HepG2 (cell line): ENCODE measurements around the gene PEX5L. TPM values are rescaled to one million over a fixed set of nuclear protein-coding genes. Genes with fewer than 3 reads are reported as not detected.

Experiments
- ATAC-seq: fragments of 200-7000 bp; cut with Tn5 transposase; 3 replicates; pipeline ENCODE4 v1.9.1; 2020; ENCODE audit warnings: mild to moderate bottlenecking, moderate library complexity
- BruUV-seq: library from RNA; stranded (reverse); fragments of 400-500 nt; replicated peaks from 2 replicates; lab custom pipeline; 2021; lab: Mats Ljungman, UMichigan
- CTCF ChIA-PET: fragments of 300-600 bp; formaldehyde crosslinking; extraction: SDS; loops from one replicate; lab custom pipeline; 2021; ENCODE audit warnings: low total read pairs, inconsistent platforms, low intra/inter-chr PET ratio; lab: Yijun Ruan, JAX
- POLR2A ChIA-PET: fragments of 350-600 bp; sonication (Branson Sonifier 250); formaldehyde crosslinking; loops from one replicate; lab custom pipeline; 2020; ENCODE audit warnings: antibody characterized with exemption, inconsistent platforms; lab: Yijun Ruan, JAX
- DNase-seq: peaks from one replicate; pipeline ENCODE4 v3.0.0-alpha.2; 2015; ENCODE audit warnings: low spot score
- FAIRE-seq: peaks from 3 replicates; lab custom pipeline; 2011; peaks lifted over from hg19 to GRCh38; lab: Jason Lieb, UNC
- H2AFZ ChIP-seq: one replicate; pipeline ENCODE4 v1.6.1; 2011; ENCODE audit warnings: low read length, inconsistent platforms
- H3K27ac ChIP-seq: fragments of 300-600 bp; 3 replicates; pipeline ENCODE4 v1.8.0; 2011; ENCODE audit warnings: mixed run types, mild to moderate bottlenecking, mixed read lengths, low read length, inconsistent platforms; ENCODE audit not compliant: insufficient read depth; ENCODE audit errors: extremely low read length
- H3K27me3 ChIP-seq, 2 experiments: fragments of 200-600 bp in 1 of 2; 2 replicates in 1 of 2; 3 replicates in 1 of 2; pipeline versions ENCODE4 v1.6.0 to v1.8.0; 2011; ENCODE audit warnings: low read length in 2 of 2, mild to moderate bottlenecking in 2 of 2, moderate library complexity in 2 of 2, inconsistent platforms in 1 of 2; ENCODE audit not compliant: insufficient read depth in 2 of 2, control insufficient read depth in 1 of 2
- H3K36me3 ChIP-seq, 2 experiments: fragments of 200-600 bp in 1 of 2; replicated peaks in 1 of 2; 2 replicates in 1 of 2; 3 replicates in 1 of 2; pipeline versions ENCODE4 v1.5.1 to v1.8.0; 2011; ENCODE audit warnings: low read length in 2 of 2, inconsistent platforms in 1 of 2; ENCODE audit not compliant: insufficient read depth in 2 of 2, control insufficient read depth in 1 of 2
- H3K4me1 ChIP-seq: 2 replicates; pipeline ENCODE4 v1.5.1; 2012; ENCODE audit warnings: low read length, inconsistent platforms; ENCODE audit not compliant: insufficient read depth
- H3K4me2 ChIP-seq: 2 replicates; pipeline ENCODE4 v1.6.0; 2011; ENCODE audit warnings: low read depth, low read length, inconsistent platforms
- H3K4me3 ChIP-seq, 3 experiments: fragments of 200-600 bp in 1 of 3; sonication (generic), shearing (Covaris generic) in 1 of 3; replicated peaks in 1 of 3; 2 replicates each; pipeline ENCODE4 v1.5.1; 2011 to 2016; ENCODE audit warnings: low read length in 3 of 3, inconsistent platforms in 2 of 3, low read depth in 2 of 3, mild to moderate bottlenecking in 2 of 3, control low read depth in 1 of 3, mixed read lengths in 1 of 3; ENCODE audit not compliant: insufficient read depth in 1 of 3
- H3K79me2 ChIP-seq: one replicate; pipeline ENCODE4 v1.6.1; 2011; ENCODE audit warnings: low read length, inconsistent platforms; ENCODE audit not compliant: insufficient read depth
- H3K9ac ChIP-seq: 2 replicates; pipeline ENCODE4 v1.6.0; 2011; ENCODE audit warnings: mild to moderate bottlenecking, low read depth, low read length, inconsistent platforms; ENCODE audit not compliant: insufficient read depth
- H3K9me3 ChIP-seq: 2 replicates; pipeline ENCODE4 v1.5.1; 2012; ENCODE audit warnings: mild to moderate bottlenecking, low read length
- H4K20me1 ChIP-seq: 2 replicates; pipeline ENCODE4 v1.6.0; 2011; ENCODE audit warnings: inconsistent platforms, mild to moderate bottlenecking, low read length, moderate library complexity; ENCODE audit not compliant: insufficient read depth
- CBX5 ChIP-seq: sonication (generic); formaldehyde crosslinking; IDR thresholded peaks from 2 replicates; pipeline ENCODE4 v1.4.0; 2020; ENCODE audit warnings: missing genetic modification reagents, borderline replicate concordance
- EED ChIP-seq: sonication (generic); formaldehyde crosslinking; IDR thresholded peaks from 2 replicates; pipeline ENCODE4 v1.5.0; 2020; ENCODE audit warnings: mild to moderate bottlenecking, missing genetic modification reagents
- GABPA ChIP-seq, 2 experiments: IDR thresholded peaks; 2 replicates each; pipeline ENCODE4 v1.6.1; 2011 to 2016; ENCODE audit warnings: low read depth in 2 of 2, low read length in 1 of 2, missing biosample characterization in 1 of 2, missing genetic modification characterization in 1 of 2
- KDM2A ChIP-seq: sonication (generic); formaldehyde crosslinking; IDR thresholded peaks from 2 replicates; pipeline ENCODE4 v1.4.0; 2020; ENCODE audit warnings: low read depth, missing genetic modification reagents, borderline replicate concordance
- MYNN ChIP-seq: sonication (generic); formaldehyde crosslinking; IDR thresholded peaks from 2 replicates; pipeline ENCODE4 v1.4.0; 2020; ENCODE audit warnings: mild to moderate bottlenecking, low read depth, missing genetic modification reagents
- NFATC3 ChIP-seq: sonication (generic); formaldehyde crosslinking; IDR thresholded peaks from 2 replicates; pipeline ENCODE4 v1.5.1; 2020; ENCODE audit warnings: mild to moderate bottlenecking, missing genetic modification reagents
- PLSCR1 ChIP-seq: sonication (generic); formaldehyde crosslinking; IDR thresholded peaks from 2 replicates; pipeline ENCODE4 v1.5.0; 2020; ENCODE audit warnings: missing genetic modification reagents, mild to moderate bottlenecking, borderline replicate concordance
- RFX1 ChIP-seq: fragments of 450-650 bp; IDR thresholded peaks from 2 replicates; pipeline ENCODE4 v1.6.1; 2017
- SOX13 ChIP-seq, 3 experiments: fragments of 450-650 bp in 1 of 3; sonication (generic) in 1 of 3; formaldehyde crosslinking in 1 of 3; IDR thresholded peaks in 2 of 3; conservative IDR thresholded peaks in 1 of 3; 2 replicates each; pipeline versions ENCODE4 v1.5.0 to v1.6.1; 2016 to 2020; ENCODE audit warnings: antibody characterized with exemption in 1 of 3, mild to moderate bottlenecking in 1 of 3, missing compliant biosample characterization in 1 of 3, missing genetic modification reagents in 1 of 3, moderate library complexity in 1 of 3
- ZNF329 ChIP-seq: sonication (generic); formaldehyde crosslinking; IDR thresholded peaks from 2 replicates; pipeline ENCODE4 v1.9.0; 2021; ENCODE audit warnings: low read depth, mild to moderate bottlenecking, missing genetic modification reagents
- ZNF549 ChIP-seq: sonication (generic); formaldehyde crosslinking; IDR thresholded peaks from 2 replicates; pipeline ENCODE4 v1.5.0; 2020; ENCODE audit warnings: missing genetic modification reagents
- ZSCAN20 ChIP-seq: sonication (generic); formaldehyde crosslinking; IDR thresholded peaks from 2 replicates; pipeline ENCODE4 v1.4.0; 2020; ENCODE audit warnings: missing genetic modification reagents, mild to moderate bottlenecking, borderline replicate concordance
- WGBS: methylation state at CpG from one replicate; pipeline ENCODE4 v1.1.6; 2017; ENCODE audit warnings: low lambda C conversion rate; 5-methylcytosine and 5-hydroxymethylcytosine counted together
- in situ Hi-C: cut with HindIII; loops from 2 replicates; pipeline ENCODE4 v1.10.0; 2017; ENCODE audit warnings: low pct_unique_long_range_greater_than_20kb; ENCODE audit not compliant: extremely low pct_ligation_motif_present
- intact Hi-C: fragments of 100-400 bp; cut with micrococcal nuclease; formaldehyde crosslinking; loops from one replicate; pipeline ENCODE4 v1.10.0; 2022; ENCODE audit not compliant: unreplicated experiment
- polyA plus RNA-seq, 8 experiments: library from polyadenylated mRNA; depleted of rRNA in 3 of 8; stranded (reverse) in 7 of 8; unstranded in 1 of 8; fragments of >200 nt; fragmentation: Illumina TruSeq in 4 of 8; extraction: Trizol in 4 of 8; gene quantifications; 2 replicates each; pipeline versions ENCODE4 v1.2.1 to v1.2.3, GENCODE V29; 2011 to 2016; ENCODE audit warnings: low read depth in 4 of 8, missing spikeins in 1 of 8, mixed read lengths in 1 of 8; ENCODE audit not compliant: insufficient read depth in 1 of 8
- total RNA-seq, 5 experiments: library from RNA; depleted of rRNA; stranded (reverse); fragments of >200 nt; fragmentation: Illumina TruSeq; extraction: Trizol; gene quantifications; 2 replicates each; pipeline ENCODE4 v1.2.3, GENCODE V29; 2016; ENCODE audit warnings: low read depth in 1 of 5
- TF ChIP-seq, protein P1 (sequence below): IDR thresholded peaks from 2 replicates; pipeline ENCODE4 v1.6.1; 2016; ENCODE audit warnings: missing genetic modification reagents, missing compliant biosample characterization

PEX5L gene
- total and polyA plus RNA-seq, 2 of the 13 experiments (the other 11 are each of a cell fraction or from before 2014, with no cell fraction given) = not detected

- no peak for TF ChIP-seq ZSCAN20 (CRISPR knock-in tag)
- no peak for TF ChIP-seq SOX13 (IDR thresholded peaks at IDR 0.05)
- TF ChIP-seq SOX13 (CRISPR knock-in tag; conservative IDR thresholded peaks at IDR 0.05 in 1 of 2, IDR thresholded peaks at IDR 0.05 in 1 of 2) = no peak
- TF ChIP-seq ZNF329 (CRISPR knock-in tag) = no peak
- TF ChIP-seq, protein P1, sequence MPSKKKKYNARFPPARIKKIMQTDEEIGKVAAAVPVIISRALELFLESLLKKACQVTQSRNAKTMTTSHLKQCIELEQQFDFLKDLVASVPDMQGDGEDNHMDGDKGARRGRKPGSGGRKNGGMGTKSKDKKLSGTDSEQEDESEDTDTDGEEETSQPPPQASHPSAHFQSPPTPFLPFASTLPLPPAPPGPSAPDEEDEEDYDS (CRISPR knock-in tag) = no peak
- no peak for TF ChIP-seq EED (CRISPR knock-in tag)
- TF ChIP-seq CBX5 (CRISPR knock-in tag) = no peak
These were observed 134.7 kb downstream of the PEX5L start (continued) for GRCh38 chr3:179902061-179902460.

DNA sequence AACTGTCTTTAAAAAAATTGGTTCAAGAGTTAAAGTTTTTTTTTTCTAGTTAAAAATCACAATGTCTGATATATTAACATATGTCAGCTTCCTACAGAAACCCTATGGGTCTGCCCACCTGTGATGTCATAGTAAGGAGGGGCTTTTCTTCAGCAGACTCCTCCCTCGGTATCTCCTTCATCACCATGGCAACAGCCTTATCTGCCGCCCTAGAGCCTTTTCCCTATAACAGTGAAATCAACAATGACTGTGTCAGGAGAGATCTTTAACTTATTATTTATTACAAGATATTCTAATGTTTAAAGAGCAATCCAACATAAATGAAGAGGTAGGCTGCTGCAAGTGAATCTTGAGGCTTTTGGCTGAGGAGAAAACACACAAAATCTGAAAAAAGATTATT, 138.7 kb downstream of the PEX5L start:
- no peak for TF ChIP-seq MYNN (CRISPR knock-in tag)
- TF ChIP-seq NFATC3 = no peak
- peak; percentile 18; the same call in 1 of the 2 replicates for TF ChIP-seq RFX1
- no peak for TF ChIP-seq GABPA (IDR thresholded peaks at IDR 0.05; ENCODE audit: low read depth, low read length)
- no peak for TF ChIP-seq GABPA (CRISPR knock-in tag; IDR thresholded peaks at IDR 0.05; ENCODE audit: low read depth)
- TF ChIP-seq PLSCR1 (CRISPR knock-in tag) = no peak
- TF ChIP-seq ZNF549 (CRISPR knock-in tag) = no peak
- TF ChIP-seq KDM2A (CRISPR knock-in tag) = no peak
- H3K9ac ChIP-seq = no peak overlapping the region
- in situ Hi-C loops (no loop called here), intact Hi-C loops (no loop called here)
- no peaks in the 10 kb centered on the region for H3K9me3 ChIP-seq
- no peaks in the 10 kb centered on the region for H3K27me3 ChIP-seq
- no peak overlapping the region for H3K4me3 ChIP-seq
- no peaks in the 10 kb centered on the region for H4K20me1 ChIP-seq
- no peak overlapping the region for H3K27ac ChIP-seq
- CTCF ChIA-PET = no interaction called here
- FAIRE-seq (no peak), ATAC-seq (no peak), DNase-seq (peak; percentile 23)
- H3K36me3 ChIP-seq = no peaks in the 10 kb centered on the region
- WGBS = 0% methylated on average over 2 of the region's 2 CpGs
- H3K4me2 ChIP-seq = no peak overlapping the region
- H3K79me2 ChIP-seq = no peaks in the 10 kb centered on the region
- BruUV-seq = no TSS peak
- POLR2A ChIA-PET = no interaction called here
- no peaks in the 10 kb centered on the region for H3K4me1 ChIP-seq
- no peak overlapping the region for H2AFZ ChIP-seq
